Suprapubic skin (tissue), 4 donors: Measurements from ENCODE around the gene ELMO1. TPM values are rescaled to one million over a fixed set of nuclear protein-coding genes. Genes with fewer than 3 reads are reported as not detected.

Experiments
- DNase-seq, 2 donors: peaks; one replicate each; pipeline ENCODE4 v3.0.0-alpha.2; 2019; ENCODE audit warnings: low spot score in 2 of 2
- H3K27ac ChIP-seq: fragments of 200-600 bp; sonication (generic); one replicate; pipeline ENCODE4 v1.5.1; 2019
- H3K27me3 ChIP-seq: fragments of 200-600 bp; sonication (generic); one replicate; pipeline ENCODE4 v1.5.1; 2019
- H3K36me3 ChIP-seq: fragments of 200-600 bp; sonication (generic); one replicate; pipeline ENCODE4 v1.5.1; 2019
- H3K4me1 ChIP-seq: fragments of 200-600 bp; sonication (generic); one replicate; pipeline ENCODE4 v1.5.1; 2019
- H3K4me3 ChIP-seq: fragments of 200-600 bp; sonication (generic); one replicate; pipeline ENCODE4 v1.5.1; 2019; ENCODE audit warnings: mild to moderate bottlenecking
- H3K9me3 ChIP-seq: fragments of 200-600 bp; sonication (generic); one replicate; pipeline ENCODE4 v1.5.1; 2019
- EP300 ChIP-seq: sonication (generic); formaldehyde crosslinking; IDR thresholded peaks from one replicate; pipeline ENCODE4 v1.6.1; 2017; ENCODE audit warnings: antibody characterized with exemption
- POLR2A ChIP-seq, 2 donors: fragments of 450-650 bp; IDR thresholded peaks; one replicate each; pipeline ENCODE4 v1.6.1; 2017; ENCODE audit warnings: antibody characterized with exemption in 2 of 2, mild to moderate bottlenecking in 2 of 2, moderate library complexity in 2 of 2
- POLR2AphosphoS5 ChIP-seq, 3 donors: sonication (generic); formaldehyde crosslinking; IDR thresholded peaks; one replicate each; pipeline ENCODE4 v1.6.1; 2017; ENCODE audit warnings: antibody characterized with exemption in 3 of 3
- WGBS: methylation state at CpG from one replicate; pipeline ENCODE4 v1.1.5; 2018; 5-methylcytosine and 5-hydroxymethylcytosine counted together
- total RNA-seq, 4 donors: library from RNA; depleted of rRNA; stranded (reverse); fragments of >200 nt; gene quantifications; one replicate each; pipeline ENCODE4 v1.1.0, GENCODE V29; 2016
- TF ChIP-seq, protein P1 (sequence below), 2 donors: fragments of 200-600 bp in 1 of 2; fragments of 450-650 bp in 1 of 2; sonication (generic) in 1 of 2; IDR thresholded peaks; one replicate each; pipeline ENCODE4 v1.5.1; 2016 to 2019; ENCODE audit warnings: antibody characterized with exemption in 2 of 2, mild to moderate bottlenecking in 1 of 2, moderate library complexity in 1 of 2

ELMO1 gene
- total RNA-seq, 4 donors from 2014 or later = 9.8 to 49.6 (median 22.2) TPM

DNA sequence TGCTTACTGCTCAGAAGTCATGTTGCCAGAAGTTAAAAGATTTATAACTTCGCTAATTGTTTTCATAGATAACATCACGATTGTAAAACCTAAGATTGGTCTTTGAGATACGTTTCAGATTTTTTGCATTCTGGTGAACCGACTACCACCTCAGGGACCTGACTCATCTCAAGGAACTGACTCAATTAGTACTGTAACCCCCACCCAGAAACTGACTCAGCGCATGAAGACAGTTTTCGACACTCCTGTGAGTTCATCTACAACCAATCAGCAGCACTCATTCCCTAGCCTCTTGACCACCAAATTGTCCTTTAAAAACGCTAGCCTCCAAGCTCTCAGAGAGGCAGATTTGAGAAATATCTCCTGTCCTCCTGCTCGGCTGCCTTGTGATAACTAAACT, 72.3 kb downstream of the ELMO1 start:
- Histone ChIP-seq H3K36me3 (no peaks in the 10 kb centered on the region), H3K4me3 (no peak overlapping the region), H3K27me3 (no peaks in the 10 kb centered on the region), H3K4me1 (no peaks in the 10 kb centered on the region), H3K9me3 (no peaks in the 10 kb centered on the region), H3K27ac (no peak overlapping the region)
- TF ChIP-seq, protein P1, sequence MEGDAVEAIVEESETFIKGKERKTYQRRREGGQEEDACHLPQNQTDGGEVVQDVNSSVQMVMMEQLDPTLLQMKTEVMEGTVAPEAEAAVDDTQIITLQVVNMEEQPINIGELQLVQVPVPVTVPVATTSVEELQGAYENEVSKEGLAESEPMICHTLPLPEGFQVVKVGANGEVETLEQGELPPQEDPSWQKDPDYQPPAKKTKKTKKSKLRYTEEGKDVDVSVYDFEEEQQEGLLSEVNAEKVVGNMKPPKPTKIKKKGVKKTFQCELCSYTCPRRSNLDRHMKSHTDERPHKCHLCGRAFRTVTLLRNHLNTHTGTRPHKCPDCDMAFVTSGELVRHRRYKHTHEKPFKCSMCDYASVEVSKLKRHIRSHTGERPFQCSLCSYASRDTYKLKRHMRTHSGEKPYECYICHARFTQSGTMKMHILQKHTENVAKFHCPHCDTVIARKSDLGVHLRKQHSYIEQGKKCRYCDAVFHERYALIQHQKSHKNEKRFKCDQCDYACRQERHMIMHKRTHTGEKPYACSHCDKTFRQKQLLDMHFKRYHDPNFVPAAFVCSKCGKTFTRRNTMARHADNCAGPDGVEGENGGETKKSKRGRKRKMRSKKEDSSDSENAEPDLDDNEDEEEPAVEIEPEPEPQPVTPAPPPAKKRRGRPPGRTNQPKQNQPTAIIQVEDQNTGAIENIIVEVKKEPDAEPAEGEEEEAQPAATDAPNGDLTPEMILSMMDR (IDR thresholded peaks at IDR 0.05) = no peak
- TF ChIP-seq POLR2A (IDR thresholded peaks at IDR 0.05) (no peak), POLR2AphosphoS5 (IDR thresholded peaks at IDR 0.05) (no peak), EP300 (no peak)
- DNase-seq = no peak
- WGBS = 74% methylated on average over 8 of the region's 8 CpGs

GRCh38 chr7:37372750-37373149, 75.9 kb downstream of the ELMO1 start:
- no peaks in the 10 kb centered on the region for H3K27me3 ChIP-seq
- no peaks in the 10 kb centered on the region for H3K36me3 ChIP-seq
- no peaks in the 10 kb centered on the region for H3K9me3 ChIP-seq
- no peak for TF ChIP-seq POLR2AphosphoS5 (IDR thresholded peaks at IDR 0.05)
- TF ChIP-seq, protein P1 (IDR thresholded peaks at IDR 0.05) = no peak
- TF ChIP-seq EP300 = no peak
- no peak for TF ChIP-seq POLR2A (IDR thresholded peaks at IDR 0.05)
- no peak overlapping the region for H3K27ac ChIP-seq
- 81% methylated on average over 3 of the region's 3 CpGs for WGBS
- H3K4me1 ChIP-seq = peaks cover 5% of the 10 kb centered on the region
- no peak for DNase-seq
- H3K4me3 ChIP-seq = no peak overlapping the region

DNA sequence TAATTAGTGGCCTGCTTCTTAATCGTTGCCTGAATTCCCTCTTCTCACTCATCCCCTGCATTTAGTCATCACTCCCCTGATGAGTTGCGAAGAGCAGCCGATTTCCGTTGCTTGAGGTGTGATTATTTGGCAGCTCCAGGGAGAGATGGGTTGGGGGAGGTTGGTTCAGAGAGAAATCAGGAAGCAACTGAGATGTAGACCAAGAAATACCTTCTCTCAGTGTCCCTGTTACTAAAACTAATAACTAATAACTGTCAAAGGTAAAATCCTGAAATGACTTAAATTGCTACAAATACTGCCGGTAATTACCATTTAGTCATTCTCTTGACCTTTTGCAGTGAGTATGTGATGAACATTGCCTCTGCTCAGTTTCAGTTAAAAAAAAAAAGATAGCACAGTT, 76.9 kb downstream of the ELMO1 start:
- 78% methylated on average over 5 of the region's 5 CpGs for WGBS
- no peaks in the 10 kb centered on the region for H3K27me3 ChIP-seq

GRCh38 chr7:37369906-37370305, 78.8 kb downstream of the ELMO1 start:
- WGBS = 40% methylated on average over 4 of the region's 4 CpGs
- DNase-seq = no peak

More for the DNA sequence above, 76.9 kb downstream of the ELMO1 start:
- Histone ChIP-seq H3K4me1 (peaks cover 5% of the 10 kb centered on the region), H3K36me3 (no peaks in the 10 kb centered on the region), H3K4me3 (no peak overlapping the region), H3K27ac (no peak overlapping the region), H3K9me3 (no peaks in the 10 kb centered on the region)
- TF ChIP-seq POLR2AphosphoS5 (IDR thresholded peaks at IDR 0.05) = no peak
- no peak for TF ChIP-seq EP300
- TF ChIP-seq, protein P1 (IDR thresholded peaks at IDR 0.05) = no peak
- TF ChIP-seq POLR2A (IDR thresholded peaks at IDR 0.05) = no peak
- no peak for DNase-seq

DNA sequence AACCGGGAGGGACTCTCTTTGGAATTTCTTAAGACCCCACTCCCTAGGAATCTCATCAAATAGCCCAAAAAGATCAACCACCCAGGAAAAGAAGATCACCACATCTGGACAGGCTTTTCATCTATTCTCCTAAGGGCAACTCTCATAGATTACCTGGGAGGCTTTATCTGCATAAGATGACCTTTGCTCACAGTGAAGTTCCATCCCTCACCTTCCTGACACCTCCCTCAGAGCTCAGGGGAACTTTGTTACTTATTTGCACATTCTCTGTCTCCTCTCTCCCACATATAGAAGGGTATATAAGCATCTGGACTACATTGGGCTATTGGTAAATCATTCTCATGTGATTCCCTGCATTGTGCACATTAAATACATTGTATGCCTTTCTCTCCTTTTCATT, 80.1 kb downstream of the ELMO1 start:
- DNase-seq = no peak
- WGBS = 68% methylated on average over 1 of the region's 1 CpG

More at GRCh38 chr7:37369906-37370305, 78.8 kb downstream of the ELMO1 start:
- Histone ChIP-seq H3K36me3 (no peaks in the 10 kb centered on the region), H3K4me1 (peaks cover 5% of the 10 kb centered on the region), H3K27me3 (no peaks in the 10 kb centered on the region), H3K27ac (no peak overlapping the region), H3K4me3 (no peak overlapping the region), H3K9me3 (no peaks in the 10 kb centered on the region)
- no peak for TF ChIP-seq POLR2AphosphoS5 (IDR thresholded peaks at IDR 0.05)
- TF ChIP-seq POLR2A (IDR thresholded peaks at IDR 0.05) = no peak
- TF ChIP-seq, protein P1 (IDR thresholded peaks at IDR 0.05) = no peak

More for the DNA sequence above, 80.1 kb downstream of the ELMO1 start:
- H3K36me3 ChIP-seq = no peaks in the 10 kb centered on the region
- no peaks in the 10 kb centered on the region for H3K9me3 ChIP-seq
- peaks cover 5% of the 10 kb centered on the region for H3K4me1 ChIP-seq
- H3K27ac ChIP-seq = no peak overlapping the region
- no peak overlapping the region for H3K4me3 ChIP-seq
- no peak for TF ChIP-seq EP300
- TF ChIP-seq, protein P1 (IDR thresholded peaks at IDR 0.05) = no peak
- TF ChIP-seq POLR2A (IDR thresholded peaks at IDR 0.05) = no peak
- no peak for TF ChIP-seq POLR2AphosphoS5 (IDR thresholded peaks at IDR 0.05)
- no peaks in the 10 kb centered on the region for H3K27me3 ChIP-seq
